Skeletal muscle satellite cell (primary cell): Measurements from ENCODE around the gene DLGAP4.

ENCODE experiments used
- H3K27me3 ChIP-seq: 2 replicates; pipeline ENCODE4 v1.7.0; 2013; ENCODE audit warnings: low read length; ENCODE audit not compliant: control insufficient read depth, insufficient read depth
- H3K36me3 ChIP-seq: 2 replicates; pipeline ENCODE4 v1.7.0; 2013; ENCODE audit warnings: mild to moderate bottlenecking, control low read depth, low read length; ENCODE audit not compliant: insufficient read depth
- H3K4me1 ChIP-seq: 2 replicates; pipeline ENCODE4 v1.7.0; 2013; ENCODE audit warnings: low read length; ENCODE audit not compliant: control insufficient read depth, insufficient read depth
- H3K4me2 ChIP-seq: 2 replicates; pipeline ENCODE4 v1.7.0; 2013; ENCODE audit warnings: mild to moderate bottlenecking, low read length
- H3K4me3 ChIP-seq: 2 replicates; pipeline ENCODE4 v1.7.0; 2013; ENCODE audit warnings: low read length
- H3K9ac ChIP-seq: 2 replicates; pipeline ENCODE4 v1.7.0; 2013; ENCODE audit warnings: mild to moderate bottlenecking, low read depth, low read length, moderate library complexity
- H3K9me3 ChIP-seq: replicated peaks from 2 replicates; pipeline ENCODE4 v1.7.0; 2013; ENCODE audit warnings: mild to moderate bottlenecking, control low read depth, low read length

The DLGAP4 gene

DNA sequence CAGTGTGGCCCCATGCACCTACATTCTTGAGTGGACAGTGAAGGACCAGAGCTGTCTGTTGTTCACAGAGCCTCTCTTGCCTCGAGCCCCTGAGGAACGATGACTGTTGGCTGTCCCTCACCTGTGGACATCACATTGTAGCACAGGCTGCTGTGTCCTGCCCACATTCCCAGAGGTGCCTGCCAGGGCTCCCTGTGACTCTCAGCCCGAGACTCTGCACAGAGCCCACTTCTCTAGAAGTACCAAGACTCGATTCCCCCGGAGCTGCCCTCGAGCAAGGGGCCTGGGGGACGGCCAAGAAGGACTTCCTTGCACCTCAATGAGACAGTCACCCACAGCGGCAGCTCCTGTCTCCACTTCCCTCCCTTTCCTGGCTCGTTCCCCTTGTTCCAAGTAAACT lies 28.6 kb upstream of the DLGAP4 start:
- Histone ChIP-seq H3K27me3 (peaks cover 80% of the 10 kb centered on the region), H3K4me2 (no peak overlapping the region), H3K4me3 (no peak overlapping the region), H3K9me3 (no peaks in the 10 kb centered on the region), H3K9ac (no peak overlapping the region), H3K4me1 (no peaks in the 10 kb centered on the region), H3K36me3 (no peaks in the 10 kb centered on the region)

DNA sequence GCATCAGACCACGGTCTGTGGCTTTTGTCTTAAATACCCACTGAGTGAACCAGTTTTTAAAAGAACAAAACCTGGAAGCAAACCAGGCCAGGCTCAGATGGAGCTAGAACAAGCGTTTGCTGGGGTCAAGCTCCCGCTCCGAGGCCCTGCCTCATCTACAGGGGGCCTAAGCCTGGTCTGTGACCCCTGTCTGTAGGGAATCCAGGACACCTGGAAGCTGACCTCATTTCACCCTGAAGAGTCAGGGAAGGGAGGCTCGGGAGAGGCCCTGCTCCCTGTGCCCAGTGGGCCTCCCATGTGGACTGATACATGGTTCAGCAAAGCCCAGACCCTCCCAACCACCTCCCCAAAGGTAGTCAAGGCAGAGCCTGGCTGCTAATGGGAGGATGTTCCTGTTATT lies 26.8 kb upstream of the DLGAP4 start:
- H3K9ac ChIP-seq: no peak overlapping the region
- H3K4me2 ChIP-seq: no peak overlapping the region
- peaks cover 81% of the 10 kb centered on the region for H3K27me3 ChIP-seq
- no peaks in the 10 kb centered on the region for H3K36me3 ChIP-seq
- H3K9me3 ChIP-seq: no peaks in the 10 kb centered on the region
- H3K4me3 ChIP-seq: no peak overlapping the region
- H3K4me1 ChIP-seq: no peaks in the 10 kb centered on the region

DNA sequence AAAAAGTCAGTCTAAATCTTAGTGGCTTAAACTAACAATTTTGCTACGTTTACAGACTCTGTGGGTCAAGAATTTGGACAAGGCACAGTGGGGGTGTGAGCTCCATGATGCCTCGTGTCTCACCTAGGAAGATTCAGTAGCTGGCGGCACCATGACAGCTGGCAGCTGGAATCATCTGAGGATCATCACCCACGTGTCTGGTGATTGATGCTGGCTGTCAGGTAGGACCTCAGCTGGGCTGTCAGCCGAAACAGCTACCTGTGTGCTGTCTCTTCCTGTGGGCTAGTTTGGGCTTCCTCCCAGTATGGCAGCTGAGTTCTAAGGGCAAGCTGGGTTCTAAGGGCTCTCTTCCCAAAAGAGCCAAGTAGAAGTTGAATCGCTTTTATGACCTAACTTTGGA lies 26.4 kb upstream of the DLGAP4 start:
- no peaks in the 10 kb centered on the region for H3K36me3 ChIP-seq
- H3K4me2 ChIP-seq: no peak overlapping the region
- peaks cover 80% of the 10 kb centered on the region for H3K27me3 ChIP-seq
- H3K4me1 ChIP-seq: no peaks in the 10 kb centered on the region
- no peaks in the 10 kb centered on the region for H3K9me3 ChIP-seq
- no peak overlapping the region for H3K4me3 ChIP-seq
- H3K9ac ChIP-seq: no peak overlapping the region

DNA sequence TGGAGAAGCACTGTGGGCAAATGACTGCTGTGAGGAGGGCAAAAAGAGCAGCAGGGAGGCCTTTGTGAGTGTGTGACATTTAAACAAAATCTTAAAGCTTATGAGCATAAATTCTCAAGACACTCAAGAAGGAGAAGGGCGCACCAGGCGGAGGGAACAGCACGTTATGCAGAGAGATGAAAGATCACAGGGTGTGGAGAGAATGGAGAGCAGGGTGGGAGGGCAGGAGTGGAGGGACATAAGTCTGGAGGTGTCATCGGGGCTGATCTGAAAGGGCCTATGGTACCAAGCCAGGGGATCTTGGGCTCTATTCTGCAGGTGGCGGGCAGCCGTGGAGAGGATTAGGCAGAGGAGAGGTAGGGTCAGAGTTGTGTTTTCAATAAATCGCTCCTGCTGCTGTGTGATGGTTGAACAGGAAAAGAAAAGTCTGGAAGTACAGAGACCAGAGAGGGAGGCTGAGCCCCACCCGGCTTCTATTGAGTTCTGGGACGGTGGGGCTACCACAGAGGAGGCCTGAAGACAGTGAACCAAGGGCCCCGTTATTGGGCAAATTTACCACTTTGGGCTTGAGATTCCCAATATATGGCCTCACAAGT lies 24.3 kb upstream of the DLGAP4 start:
- H3K4me3 ChIP-seq: no peak overlapping the region
- no peaks in the 10 kb centered on the region for H3K9me3 ChIP-seq
- peaks cover 78% of the 10 kb centered on the region for H3K27me3 ChIP-seq
- no peak overlapping the region for H3K4me2 ChIP-seq
- H3K9ac ChIP-seq: no peak overlapping the region
- no peaks in the 10 kb centered on the region for H3K36me3 ChIP-seq
- H3K4me1 ChIP-seq: no peaks in the 10 kb centered on the region

DNA sequence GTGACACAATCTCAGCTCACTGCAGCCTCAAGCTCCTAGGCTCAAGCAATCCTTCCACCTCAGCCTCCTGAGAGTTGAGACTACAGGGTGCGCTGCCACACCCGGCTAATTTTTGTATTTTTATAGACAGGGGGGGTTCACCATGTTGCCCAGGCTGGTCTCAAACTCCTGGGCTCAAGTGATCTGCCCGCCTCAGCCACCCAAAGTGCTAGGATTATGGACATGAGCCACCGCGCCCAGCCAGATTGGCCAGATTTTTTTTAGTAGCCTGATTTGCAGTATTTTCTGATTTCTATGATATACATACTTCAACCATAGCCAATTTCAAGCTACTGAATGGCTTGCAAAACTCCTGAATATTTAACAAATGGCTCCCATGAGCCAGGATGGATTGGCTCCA lies 21.4 kb upstream of the DLGAP4 start:
- H3K27me3 ChIP-seq: peaks cover 71% of the 10 kb centered on the region
- no peaks in the 10 kb centered on the region for H3K36me3 ChIP-seq
- no peaks in the 10 kb centered on the region for H3K9me3 ChIP-seq
- no peak overlapping the region for H3K4me3 ChIP-seq
- H3K4me1 ChIP-seq: no peaks in the 10 kb centered on the region
- no peak overlapping the region for H3K9ac ChIP-seq
- H3K4me2 ChIP-seq: no peak overlapping the region

DNA sequence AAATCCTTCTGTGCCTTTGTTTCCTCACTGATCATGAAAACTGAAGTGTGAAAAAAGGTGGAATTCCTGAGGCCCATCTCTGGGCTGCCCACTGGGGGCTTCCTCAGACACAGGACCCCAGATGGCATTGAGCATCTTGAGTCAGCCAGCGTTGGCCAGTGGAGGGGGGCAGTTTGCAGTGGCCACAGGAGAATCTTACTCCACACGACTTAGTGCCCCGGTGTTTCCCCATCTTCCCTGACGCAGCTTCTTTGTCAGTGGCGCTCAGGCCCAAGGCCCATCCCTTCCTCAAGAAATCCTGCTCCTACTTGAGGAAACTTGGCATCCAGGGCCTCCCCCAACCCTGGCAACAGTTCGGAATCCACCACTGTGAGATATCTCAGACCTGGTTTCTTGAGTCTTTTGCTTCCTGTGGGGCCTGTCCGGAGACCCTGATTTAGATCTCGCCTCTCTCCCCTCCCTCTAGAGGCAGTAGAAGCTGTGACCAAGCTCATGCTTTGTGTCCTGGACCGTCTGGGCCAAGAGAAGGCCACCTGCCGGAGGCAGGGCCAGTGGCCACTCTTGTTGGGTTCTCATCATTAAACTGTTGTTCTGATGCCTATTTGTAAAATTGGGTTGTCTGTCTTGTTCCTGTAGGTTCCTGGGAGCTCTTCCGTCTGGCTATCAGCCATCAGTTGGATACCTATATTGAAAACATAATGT lies 20.2 kb upstream of the DLGAP4 start:
- Histone ChIP-seq H3K4me2 (no peak overlapping the region), H3K9ac (no peak overlapping the region), H3K4me1 (no peaks in the 10 kb centered on the region), H3K36me3 (no peaks in the 10 kb centered on the region), H3K27me3 (peaks cover 72% of the 10 kb centered on the region), H3K9me3 (no peaks in the 10 kb centered on the region), H3K4me3 (no peak overlapping the region)

DNA sequence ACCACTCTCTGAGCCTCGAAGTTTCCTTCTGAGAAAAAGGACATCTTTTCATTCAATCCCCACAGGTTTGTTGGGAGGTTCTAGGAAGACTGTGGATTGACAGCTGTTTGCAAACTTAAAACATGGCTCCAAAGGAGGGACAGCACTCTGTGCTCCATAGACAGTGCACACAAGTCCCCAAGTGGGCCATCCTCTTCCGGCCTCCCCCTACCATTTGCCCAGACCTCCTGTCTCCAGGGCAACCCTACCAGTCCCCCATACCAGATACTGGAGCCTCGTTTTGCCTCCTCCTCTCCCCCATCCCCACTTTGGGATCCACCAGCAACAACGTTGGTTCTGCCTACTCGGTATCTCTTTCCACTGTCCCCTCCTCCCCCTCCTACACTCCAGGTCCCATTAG lies 8.5 kb upstream of the DLGAP4 start:
- no peaks in the 10 kb centered on the region for H3K36me3 ChIP-seq
- no peak overlapping the region for H3K4me3 ChIP-seq
- H3K4me1 ChIP-seq: no peaks in the 10 kb centered on the region
- peaks cover 69% of the 10 kb centered on the region for H3K27me3 ChIP-seq
- no peak overlapping the region for H3K4me2 ChIP-seq
- H3K9ac ChIP-seq: no peak overlapping the region
- H3K9me3 ChIP-seq: no peaks in the 10 kb centered on the region

DNA sequence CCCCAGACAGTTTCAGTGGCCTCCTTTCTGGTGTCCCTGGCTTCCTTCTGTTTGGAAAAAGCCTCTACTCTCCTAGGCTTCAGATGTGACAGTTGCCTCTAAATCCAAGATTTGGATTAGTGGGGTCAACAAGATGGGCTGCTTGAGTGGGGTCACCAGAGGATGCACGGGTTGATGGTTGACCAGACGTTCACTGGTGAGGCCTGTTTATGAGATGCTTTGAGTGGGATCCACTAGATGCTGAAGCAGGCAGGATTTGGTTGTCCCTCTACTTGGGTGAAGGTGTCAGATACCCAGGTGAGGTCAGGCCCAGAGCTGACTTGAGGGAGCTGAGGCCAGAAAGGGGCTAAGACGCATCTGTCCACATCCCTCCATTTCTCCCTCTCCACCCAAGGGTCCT lies 8.1 kb upstream of the DLGAP4 start:
- Histone ChIP-seq H3K27me3 (peaks cover 73% of the 10 kb centered on the region), H3K4me2 (no peak overlapping the region), H3K4me1 (no peaks in the 10 kb centered on the region), H3K36me3 (no peaks in the 10 kb centered on the region), H3K9me3 (no peaks in the 10 kb centered on the region), H3K4me3 (no peak overlapping the region), H3K9ac (no peak overlapping the region)

DNA sequence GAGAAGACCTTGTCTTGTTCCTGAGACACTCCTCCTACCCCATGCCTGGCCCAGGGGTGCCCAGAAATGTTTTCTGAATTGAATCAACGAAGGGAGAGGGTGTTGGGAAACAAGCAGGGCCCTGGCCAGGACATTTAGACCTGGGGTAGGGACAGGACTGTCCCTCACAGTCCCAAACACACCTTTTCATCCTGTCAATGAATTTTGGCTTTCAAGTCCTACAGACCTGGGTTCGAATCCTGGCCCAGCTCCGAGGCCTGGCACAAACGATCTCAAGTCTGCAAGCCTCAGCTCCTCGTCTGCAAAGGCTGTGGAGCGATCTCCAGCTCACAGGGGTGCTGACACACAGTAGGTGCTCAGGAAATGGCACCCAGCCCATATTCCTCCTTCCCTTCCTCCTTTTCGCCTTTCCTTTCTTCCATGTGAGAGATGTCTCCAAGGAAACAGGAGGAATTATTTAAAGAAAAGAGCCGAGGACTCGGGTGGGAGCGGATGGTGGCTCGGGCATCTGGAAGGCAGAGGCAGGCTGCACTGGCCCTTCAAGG lies 7.3 kb upstream of the DLGAP4 start:
- Histone ChIP-seq H3K9ac (no peak overlapping the region), H3K4me1 (no peaks in the 10 kb centered on the region), H3K4me3 (no peak overlapping the region), H3K4me2 (no peak overlapping the region), H3K36me3 (no peaks in the 10 kb centered on the region), H3K27me3 (peaks cover 81% of the 10 kb centered on the region), H3K9me3 (no peaks in the 10 kb centered on the region)

DNA sequence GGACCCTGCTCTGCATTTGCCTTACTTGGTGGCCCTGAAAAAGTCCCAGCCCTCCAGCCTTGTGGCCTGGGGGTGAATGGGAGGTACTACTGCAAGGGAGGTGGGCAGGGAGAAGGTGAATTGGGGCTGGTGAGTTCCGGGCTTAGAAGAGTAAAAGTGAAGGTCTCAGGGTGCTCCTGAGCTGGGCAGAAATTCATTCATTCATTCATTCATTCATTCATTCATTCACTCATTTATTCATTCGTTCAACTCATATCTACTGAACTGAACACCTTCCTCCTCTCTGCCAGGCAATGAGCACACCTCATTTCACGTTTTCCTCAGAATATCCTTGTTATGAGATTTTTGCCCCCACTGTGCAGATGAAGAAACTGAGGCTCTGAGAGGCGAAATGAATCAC lies 6.7 kb upstream of the DLGAP4 start:
- no peaks in the 10 kb centered on the region for H3K4me1 ChIP-seq
- peaks cover 84% of the 10 kb centered on the region for H3K27me3 ChIP-seq
- no peaks in the 10 kb centered on the region for H3K9me3 ChIP-seq
- no peak overlapping the region for H3K9ac ChIP-seq
- no peak overlapping the region for H3K4me2 ChIP-seq
- H3K4me3 ChIP-seq: no peak overlapping the region
- no peaks in the 10 kb centered on the region for H3K36me3 ChIP-seq

DNA sequence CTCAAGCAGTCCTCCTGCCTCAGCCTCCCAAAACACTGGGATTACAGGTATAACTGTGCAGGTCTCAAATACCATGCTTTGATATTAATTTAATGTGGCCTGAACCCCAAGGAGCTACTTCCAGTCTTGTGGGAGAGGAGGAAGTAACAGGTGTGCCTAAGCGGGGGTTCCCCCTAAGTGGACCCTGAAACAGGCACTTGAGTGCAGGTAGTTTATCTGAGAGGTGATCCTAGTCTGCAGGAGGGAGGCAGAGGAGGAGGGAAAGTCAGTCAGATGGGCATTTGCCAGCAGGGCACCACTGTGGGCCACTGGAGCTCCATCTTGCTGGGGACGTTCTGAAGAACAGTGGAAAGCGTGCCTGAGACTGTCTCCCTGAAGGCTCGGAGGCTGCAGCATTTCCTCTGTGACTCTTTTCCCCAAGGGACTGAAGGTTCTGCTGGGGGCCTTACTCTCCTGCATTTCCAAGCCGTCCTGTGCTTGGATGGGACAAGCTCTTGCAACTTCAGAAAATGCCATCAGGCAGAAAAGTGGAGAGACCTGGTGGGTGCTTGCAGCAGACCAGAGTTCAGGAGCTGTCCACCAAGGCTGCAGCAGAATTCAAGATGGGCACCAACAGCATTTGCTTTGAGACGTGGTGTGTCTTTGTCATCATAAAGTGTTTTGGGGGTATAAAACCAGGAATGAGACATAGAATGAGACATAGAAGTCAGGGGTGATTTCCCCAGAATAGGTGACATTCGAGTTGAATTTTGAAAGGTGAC lies 4.6 kb upstream of the DLGAP4 start:
- no peak overlapping the region for H3K9ac ChIP-seq
- no peak overlapping the region for H3K4me2 ChIP-seq
- H3K9me3 ChIP-seq: no peaks in the 10 kb centered on the region
- peaks cover 88% of the 10 kb centered on the region for H3K27me3 ChIP-seq
- H3K4me1 ChIP-seq: no peaks in the 10 kb centered on the region
- no peaks in the 10 kb centered on the region for H3K36me3 ChIP-seq
- H3K4me3 ChIP-seq: no peak overlapping the region
